ENCODE data around the gene GALNT6.
"Not testable (repeated sequence)": the region's sequence is repeated elsewhere in the genome, so short reads cannot be mapped to it uniquely, and the experiment has no call there.

The GALNT6 gene

DNA sequence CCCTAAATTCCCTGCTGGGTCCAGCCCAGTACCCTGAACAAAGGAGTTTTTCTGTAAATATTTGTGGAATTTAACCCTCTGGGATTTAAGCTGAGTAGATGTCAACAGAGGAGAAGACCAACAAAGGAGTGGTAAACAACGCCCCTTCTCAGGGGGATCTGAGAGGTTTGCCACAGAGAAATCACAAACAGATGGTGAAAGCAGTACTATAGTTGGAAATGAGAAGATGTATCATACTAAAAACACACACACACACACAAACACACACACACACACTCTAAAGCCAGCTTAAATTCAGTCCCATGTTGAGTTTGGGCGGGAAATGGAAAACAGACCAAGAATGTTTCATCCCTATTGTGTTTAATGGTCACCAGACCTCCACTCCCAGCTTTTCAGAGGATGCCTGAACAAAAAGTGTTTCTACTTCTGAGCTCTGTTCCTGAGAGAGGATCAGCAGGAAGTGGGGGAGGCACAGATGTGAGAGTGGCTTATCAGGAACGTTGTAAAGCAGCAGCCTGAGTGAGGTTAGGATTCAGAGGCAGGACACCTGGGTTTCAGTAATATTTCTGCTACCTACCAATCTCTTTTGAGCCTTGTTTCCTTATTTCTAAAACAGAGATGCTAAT is 70.4 kb downstream of the GALNT6 start:
- in situ Hi-C loops (cut with MboI; ENCODE audit: low sequenced_read_pairs, unreplicated experiment) = no loop called here
- TF ChIP-seq, protein P1, sequence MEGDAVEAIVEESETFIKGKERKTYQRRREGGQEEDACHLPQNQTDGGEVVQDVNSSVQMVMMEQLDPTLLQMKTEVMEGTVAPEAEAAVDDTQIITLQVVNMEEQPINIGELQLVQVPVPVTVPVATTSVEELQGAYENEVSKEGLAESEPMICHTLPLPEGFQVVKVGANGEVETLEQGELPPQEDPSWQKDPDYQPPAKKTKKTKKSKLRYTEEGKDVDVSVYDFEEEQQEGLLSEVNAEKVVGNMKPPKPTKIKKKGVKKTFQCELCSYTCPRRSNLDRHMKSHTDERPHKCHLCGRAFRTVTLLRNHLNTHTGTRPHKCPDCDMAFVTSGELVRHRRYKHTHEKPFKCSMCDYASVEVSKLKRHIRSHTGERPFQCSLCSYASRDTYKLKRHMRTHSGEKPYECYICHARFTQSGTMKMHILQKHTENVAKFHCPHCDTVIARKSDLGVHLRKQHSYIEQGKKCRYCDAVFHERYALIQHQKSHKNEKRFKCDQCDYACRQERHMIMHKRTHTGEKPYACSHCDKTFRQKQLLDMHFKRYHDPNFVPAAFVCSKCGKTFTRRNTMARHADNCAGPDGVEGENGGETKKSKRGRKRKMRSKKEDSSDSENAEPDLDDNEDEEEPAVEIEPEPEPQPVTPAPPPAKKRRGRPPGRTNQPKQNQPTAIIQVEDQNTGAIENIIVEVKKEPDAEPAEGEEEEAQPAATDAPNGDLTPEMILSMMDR (IDR thresholded peaks at IDR 0.05; ENCODE audit: borderline replicate concordance, control extremely low read depth, extremely low read depth, insufficient read depth, missing control alignments) = no peak
- DNase-seq (ENCODE audit: low spot score) = no peak

DNA sequence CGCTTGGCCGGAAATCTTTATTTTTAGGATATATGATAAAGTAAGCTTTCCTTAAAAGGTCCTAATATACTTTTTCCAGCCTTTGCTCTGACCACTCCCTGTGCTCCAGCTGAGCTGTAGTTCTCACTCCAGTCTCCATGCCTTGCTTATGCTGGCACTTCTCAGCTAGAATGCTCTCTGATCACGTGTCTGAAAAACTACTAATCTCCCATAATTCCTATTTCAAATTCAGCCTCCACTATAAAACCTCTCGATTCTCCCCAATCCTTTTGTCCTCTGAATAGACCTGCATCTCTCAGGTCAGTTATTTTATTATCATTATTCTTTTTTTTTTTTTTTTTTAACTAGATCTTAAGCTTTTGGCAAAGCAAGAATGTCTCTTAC is 70.9 kb downstream of the GALNT6 start:
- in situ Hi-C loops (cut with MboI; ENCODE audit: low sequenced_read_pairs, unreplicated experiment) = no loop called here
- no peak for DNase-seq (ENCODE audit: low spot score)
- TF ChIP-seq, protein P1 (IDR thresholded peaks at IDR 0.05; ENCODE audit: borderline replicate concordance, control extremely low read depth, extremely low read depth, insufficient read depth, missing control alignments) = no peak

DNA sequence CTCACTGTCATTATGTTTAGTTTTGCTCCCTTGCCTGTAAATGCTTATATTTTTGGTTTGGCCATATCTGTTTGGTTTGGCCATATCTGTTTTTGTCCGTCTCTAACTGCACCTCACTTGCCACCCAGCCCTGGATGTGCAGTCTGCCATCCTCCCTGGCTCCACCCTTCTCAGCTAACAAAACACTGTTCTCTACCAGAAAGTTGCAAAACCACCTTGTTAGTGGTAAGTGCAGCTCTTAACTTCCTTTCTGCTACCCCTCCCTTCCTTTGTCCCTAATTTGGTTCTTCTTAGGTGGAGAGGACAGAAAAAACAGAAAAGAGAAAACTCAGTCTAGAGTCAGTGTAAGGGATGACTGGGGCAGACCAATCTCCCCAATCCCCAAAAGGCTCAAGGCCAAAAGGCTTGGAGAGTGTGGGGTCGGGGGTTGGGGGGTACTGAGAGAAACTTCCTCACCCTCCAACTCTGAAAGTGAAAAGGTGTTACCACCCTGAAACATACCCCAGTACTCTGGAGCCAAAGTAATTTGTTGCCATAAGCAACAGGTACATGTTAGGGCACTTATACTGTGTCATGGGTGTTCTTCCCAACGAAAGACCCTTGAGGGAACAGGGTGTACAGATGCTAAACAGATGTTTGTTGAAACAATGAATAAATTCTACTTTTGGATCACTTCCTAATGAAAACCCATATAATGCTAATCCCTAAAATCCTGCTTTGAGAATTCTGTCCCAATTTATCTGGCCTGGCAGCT is 72.2 kb downstream of the GALNT6 start:
- peak; percentile 44 for DNase-seq (ENCODE audit: low spot score)
- TF ChIP-seq, protein P1 (IDR thresholded peaks at IDR 0.05; ENCODE audit: borderline replicate concordance, control extremely low read depth, extremely low read depth, insufficient read depth, missing control alignments) = no peak
- in situ Hi-C loops (cut with MboI; ENCODE audit: low sequenced_read_pairs, unreplicated experiment) = no loop called here

DNA sequence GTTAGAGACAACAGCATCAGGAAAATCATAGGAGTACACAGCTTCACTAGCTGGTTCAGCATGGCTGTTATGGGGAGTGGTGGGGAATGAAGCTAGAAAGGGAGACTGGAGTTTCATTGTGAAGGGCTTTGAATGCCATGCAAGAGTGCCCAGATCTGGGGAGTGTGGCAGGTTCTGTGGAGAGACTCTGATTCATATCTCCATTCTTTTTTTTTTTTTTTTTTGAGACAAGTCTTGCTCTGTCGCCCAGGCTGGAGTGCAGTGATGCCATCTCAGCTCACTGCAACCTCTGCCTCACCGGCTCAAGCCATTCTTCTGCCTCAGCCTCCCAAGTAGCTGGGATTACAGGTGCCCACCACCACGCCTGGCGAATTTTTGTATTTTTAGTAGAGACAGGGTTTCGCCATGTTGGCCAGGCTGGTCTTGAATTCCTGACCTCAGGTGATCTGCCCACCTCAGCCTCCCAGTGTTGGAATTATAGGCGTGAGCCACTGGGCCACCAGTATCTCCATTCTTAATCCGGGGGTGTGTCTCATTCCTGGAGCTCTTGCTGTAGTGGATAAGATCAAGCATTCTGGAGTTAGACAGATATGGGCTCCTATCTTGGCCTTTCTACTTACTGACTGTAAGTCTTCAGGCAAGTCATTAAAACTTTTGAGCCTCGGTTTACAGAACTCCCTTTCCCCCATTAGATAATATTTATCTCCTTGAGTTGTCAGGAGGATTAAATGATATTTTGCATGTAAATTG is 73.0 kb downstream of the GALNT6 start:
- in situ Hi-C loops (cut with MboI; ENCODE audit: low sequenced_read_pairs, unreplicated experiment) = not testable (repeated sequence)

DNA sequence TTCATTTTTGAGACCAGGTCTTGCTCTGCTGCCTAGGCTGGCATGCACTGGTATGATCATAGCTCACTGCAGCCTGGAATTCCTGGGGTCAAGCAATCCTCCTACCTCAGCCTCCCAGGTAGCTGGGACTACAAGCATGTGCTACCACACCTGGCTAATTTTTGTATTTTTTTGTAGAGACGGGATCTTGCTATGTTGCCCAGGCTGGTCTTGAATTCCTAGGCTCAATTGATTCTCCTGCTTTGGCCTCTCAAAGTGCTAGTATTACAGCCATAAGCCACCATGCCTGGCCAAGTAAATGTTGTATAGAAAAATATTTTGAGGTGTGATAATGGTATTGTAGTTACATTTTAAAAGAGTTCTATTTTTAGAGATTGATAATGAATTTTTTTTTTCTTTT is 79.8 kb downstream of the GALNT6 start:
- in situ Hi-C loops (cut with MboI; ENCODE audit: low sequenced_read_pairs, unreplicated experiment) = no loop called here
- TF ChIP-seq, protein P1 (IDR thresholded peaks at IDR 0.05; ENCODE audit: borderline replicate concordance, control extremely low read depth, extremely low read depth, insufficient read depth, missing control alignments) = no peak
- no peak for DNase-seq (ENCODE audit: low spot score)

More for the DNA sequence above, 73.0 kb downstream of the GALNT6 start:
- not testable (repeated sequence) for DNase-seq (ENCODE audit: low spot score)

DNA sequence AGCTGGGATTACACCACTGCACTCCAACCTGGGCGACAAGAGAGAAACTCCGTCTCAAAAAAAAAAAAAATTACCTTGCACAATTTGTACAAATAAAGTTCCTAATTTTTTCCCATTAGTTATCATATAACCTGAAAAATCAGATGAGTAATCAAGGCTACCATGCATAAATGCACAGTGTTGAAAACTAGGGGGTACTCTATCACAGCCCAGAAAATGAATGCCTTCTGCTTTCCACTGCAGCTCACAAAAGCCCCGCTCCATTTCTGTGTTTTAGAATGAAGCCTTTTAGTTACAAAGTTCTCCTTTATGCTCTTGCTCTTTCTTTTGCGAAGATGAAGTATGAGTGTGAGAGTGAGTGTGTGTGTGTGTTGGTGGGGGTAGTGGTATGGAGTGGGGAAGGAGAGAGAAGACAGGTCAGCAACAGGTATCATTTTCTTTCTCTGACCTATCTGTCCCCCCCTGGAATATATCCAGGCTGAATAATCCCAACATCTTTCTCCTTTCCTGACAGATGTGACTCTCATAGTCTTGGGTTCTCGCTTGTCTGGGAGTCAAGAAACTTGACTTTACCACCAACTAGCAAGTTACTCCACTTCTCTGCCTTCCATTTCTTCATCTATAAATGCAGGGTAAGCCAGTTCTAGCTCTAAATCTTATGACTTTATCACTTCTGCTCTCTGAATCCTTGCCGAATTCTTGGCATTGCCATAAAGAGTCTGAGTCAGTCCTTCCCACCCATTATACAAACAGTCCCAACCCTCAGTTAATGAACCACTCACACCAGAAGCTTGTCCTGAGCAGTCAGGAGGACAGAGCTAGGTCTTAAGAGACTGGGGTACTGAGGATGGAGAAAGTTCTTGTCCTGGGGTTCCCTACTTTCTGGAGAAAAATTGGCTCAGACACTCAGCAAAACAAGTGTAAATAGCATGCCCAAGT is 83.3 kb downstream of the GALNT6 start:
- in situ Hi-C loops (cut with MboI; ENCODE audit: low sequenced_read_pairs, unreplicated experiment) = no loop called here
- DNase-seq (ENCODE audit: low spot score) = no peak
- TF ChIP-seq, protein P1 (IDR thresholded peaks at IDR 0.05; ENCODE audit: borderline replicate concordance, control extremely low read depth, extremely low read depth, insufficient read depth, missing control alignments) = no peak
